ENCODE results near the gene ITSN1.
"Not testable (repeated sequence)": the region's sequence is repeated elsewhere in the genome, so short reads cannot be mapped to it uniquely, and the experiment has no call there.

ITSN1 gene

DNA sequence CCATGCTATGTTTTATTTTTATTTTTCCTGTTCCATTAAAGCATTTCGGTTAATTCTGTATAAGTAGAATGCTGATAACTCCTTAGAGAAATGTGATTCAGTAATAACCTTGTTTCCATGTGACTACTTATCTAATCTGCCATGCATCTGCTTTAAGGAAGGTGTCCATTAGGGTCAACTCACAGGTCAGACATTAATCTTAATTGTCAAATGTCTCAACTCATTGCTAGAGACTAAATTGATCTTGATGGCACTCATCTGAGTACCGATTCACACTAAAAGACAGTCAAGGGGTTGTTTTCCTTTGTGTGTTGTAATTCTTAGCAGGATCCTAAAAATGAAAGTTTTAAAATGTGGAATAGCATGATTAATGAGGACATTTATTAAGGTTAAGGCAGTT, 41.8 kb downstream of the ITSN1 start:
- DNase-seq (ENCODE audit: low read depth): no peak

DNA sequence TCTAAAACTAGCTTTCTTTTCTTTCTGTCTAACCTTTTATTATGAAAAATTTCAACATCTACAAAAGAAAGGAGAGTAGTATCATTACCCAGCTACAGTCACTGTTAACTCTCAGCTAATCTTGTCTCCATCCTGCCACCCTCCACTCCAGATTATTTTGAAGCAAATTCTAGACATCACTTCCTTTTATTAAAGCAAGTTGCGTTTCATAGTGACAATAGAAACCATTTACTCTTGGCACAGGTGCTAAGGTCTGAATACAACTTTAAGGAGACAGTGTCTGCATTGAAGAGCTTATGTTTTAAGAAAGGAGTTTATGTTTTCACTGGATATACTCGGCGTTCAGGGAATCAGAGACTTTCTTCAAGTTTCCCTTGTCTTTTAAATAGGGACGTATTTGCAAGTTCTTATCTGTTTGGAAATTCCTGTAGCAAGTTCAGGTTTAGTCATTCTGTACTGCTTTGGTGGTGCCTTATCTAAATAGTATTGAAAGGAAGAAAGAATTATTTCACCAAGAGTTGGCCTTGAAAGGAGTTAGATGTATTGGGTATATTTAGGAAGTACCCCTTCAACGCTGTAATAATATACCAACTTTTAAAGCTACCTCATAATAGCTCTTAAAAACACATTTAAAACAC, 42.7 kb downstream of the ITSN1 start:
- no peak for DNase-seq (ENCODE audit: low read depth)

DNA sequence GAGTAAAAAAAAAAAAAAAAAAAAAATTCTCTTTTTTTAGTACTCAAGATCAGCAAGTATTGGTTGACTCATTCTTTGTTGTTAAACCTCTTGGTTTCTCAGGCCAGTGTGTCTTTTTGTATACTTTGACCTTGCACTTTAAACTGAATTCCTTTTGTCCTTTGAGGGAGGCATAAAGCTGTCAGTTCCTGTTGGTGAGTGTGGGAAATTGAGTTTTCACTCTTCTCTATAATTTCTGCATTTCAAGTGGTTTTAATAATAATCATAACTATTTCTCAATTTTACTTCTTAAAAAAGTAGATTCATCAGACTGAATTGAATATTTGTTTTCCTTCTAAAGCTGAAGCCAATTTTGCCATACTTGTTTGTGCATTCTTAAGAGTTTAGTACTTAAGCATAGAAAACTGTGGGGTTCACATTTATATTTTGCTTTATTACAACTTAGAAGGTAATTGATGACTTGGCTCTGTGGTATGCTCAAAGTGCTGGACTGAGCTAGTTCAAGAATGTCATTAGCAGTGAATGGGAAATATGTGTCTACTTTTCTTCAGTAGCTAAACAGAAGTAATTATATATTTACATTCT, 43.4 kb downstream of the ITSN1 start:
- no peak for DNase-seq (ENCODE audit: low read depth)

DNA sequence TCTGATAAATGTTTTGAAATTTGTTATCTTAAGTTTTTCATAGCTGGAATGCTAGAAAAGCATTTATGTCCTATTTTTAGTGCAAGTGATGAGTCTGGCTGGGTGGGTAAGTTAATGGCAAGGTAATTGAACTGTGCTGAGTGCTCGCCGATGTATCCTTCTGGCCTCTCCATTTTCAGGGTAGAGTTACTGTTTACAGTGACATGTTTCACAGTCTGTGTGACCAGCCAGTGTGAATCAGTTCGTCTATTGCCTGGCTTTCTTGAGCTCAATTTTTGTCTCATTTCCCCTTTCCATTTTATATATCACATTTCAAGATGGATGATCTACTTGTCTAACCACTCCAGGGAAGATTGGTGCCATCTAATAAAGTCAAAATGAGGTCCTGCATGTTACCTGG, 44.1 kb downstream of the ITSN1 start:
- no peak for DNase-seq (ENCODE audit: low read depth)

DNA sequence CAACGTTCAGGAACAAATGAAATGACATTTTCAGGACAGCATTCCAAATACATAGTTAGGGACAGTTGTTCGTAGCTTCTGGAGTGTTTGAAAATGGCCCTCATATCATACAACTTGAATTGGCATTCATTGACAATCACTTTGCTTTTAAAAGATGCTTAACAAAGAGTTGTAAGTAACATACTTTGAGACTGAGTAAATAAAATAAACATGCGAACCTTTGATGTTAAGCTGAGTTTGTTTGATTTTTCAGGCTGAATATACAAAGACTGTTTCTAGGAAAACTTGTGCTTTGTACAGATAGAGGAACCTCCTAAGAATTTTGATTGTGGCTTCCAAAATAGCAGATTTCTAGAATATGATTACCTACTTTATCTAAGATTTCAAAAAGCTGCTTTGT, 45.3 kb downstream of the ITSN1 start:
- DNase-seq (ENCODE audit: low read depth): no peak

DNA sequence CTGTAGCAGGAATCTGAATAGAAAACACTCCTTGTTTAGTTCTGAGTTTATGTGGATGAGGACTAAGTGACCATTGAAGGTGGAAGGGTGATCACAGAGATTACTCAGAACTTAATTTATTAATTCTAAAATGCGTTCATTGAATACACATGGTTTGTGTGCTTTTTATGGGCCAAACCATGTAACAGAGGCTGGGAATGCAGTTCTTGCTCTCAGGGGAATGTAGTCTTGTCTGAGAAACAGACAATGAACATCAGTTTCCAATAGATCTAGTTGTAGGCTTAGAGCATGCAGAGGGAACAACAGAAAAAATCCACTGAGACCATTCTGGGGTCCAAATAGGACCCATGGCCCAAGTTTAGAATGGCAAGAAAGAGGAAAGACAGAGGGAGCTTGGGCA, 46.1 kb downstream of the ITSN1 start:
- no peak for DNase-seq (ENCODE audit: low read depth)

DNA sequence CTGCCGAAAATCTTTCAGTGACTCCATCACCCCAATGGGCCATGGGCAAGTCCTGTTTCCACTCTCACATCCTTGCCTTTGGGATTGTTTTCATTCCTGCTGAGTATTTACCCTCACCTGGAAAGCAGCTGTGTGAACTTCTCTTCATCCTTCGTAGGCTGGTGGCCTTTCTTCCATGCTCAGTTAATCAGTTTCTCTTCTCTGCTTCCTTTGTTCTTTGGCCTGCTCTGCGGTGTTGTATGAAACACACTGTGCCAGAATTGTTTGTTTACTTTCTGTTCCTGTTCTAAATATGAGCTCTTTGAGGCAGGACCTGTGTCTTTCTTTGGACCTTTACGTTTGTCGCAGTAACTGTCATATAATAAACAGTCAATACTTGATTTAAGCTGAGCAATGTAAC, 48.6 kb downstream of the ITSN1 start:
- no peak for DNase-seq (ENCODE audit: low read depth)

DNA sequence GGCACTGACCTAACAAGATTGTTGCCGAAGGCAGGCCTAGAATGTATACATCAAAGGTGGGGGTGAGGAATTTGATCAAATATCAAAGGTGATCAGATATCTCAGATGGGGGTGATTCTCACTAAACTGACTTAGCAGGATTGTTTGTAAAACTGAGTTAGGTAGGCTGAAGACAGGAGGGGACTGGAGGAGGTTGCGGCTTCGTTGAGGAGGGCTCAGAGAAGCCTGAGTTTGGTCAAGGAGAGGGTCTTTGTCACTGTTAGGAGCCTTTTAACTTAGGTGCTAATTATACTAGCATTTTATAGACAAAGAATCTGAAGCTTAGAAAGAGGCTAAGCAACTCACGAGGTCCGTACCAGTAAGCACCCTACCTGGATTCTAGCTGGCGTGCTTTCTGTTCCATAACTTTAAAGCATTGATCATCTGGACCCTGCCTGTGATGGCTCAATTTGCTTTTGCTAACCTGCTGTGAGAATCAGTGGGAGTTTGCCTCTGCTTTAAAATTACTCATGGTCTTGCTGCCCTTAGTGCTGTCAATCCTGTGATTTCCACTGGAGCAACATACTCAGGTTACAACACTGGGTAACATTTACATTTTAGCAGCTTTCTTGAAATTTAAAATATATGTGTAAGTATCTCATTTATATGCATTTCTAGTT, 49.8 kb downstream of the ITSN1 start:
- no peak for DNase-seq (ENCODE audit: low read depth)

DNA sequence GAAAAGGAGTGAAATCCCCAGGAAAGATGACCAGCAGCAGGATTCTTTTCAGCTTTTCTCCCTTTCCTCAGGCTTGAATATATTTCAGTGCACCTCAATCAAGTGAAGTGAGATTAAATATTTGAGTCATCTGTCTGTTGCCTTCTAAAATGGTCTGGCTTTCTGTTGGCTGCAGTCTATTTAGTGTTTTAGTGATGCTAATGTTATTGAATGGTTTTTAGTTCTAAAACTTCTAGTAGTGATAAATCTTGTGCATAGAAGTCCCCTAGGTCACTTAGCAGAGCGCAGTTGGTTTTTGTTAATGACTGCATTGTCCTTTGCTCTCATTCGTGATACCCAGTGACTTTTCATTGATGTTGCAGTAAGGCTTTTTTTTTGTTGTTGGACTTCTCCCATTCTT, 53.5 kb downstream of the ITSN1 start:
- DNase-seq (ENCODE audit: low read depth): no peak

DNA sequence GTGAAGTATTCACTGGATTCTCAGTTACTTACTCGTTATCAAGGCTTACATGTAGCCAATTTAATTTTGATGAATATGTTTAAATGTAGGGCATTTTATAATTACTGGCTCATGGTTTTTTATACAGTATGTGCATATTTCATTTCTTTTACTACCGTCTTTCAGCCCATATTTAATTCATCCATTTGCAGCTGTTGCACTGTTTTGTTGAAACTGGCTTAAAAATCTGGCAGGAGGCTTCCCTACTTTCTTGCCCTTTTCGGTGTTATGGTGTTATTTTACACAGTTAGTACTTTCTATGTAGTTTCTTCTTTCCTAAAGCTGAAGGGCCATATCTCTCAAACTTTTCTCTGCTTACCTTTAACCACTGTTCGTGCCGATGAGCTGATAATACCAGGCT, 54.2 kb downstream of the ITSN1 start:
- DNase-seq (ENCODE audit: low read depth): no peak

DNA sequence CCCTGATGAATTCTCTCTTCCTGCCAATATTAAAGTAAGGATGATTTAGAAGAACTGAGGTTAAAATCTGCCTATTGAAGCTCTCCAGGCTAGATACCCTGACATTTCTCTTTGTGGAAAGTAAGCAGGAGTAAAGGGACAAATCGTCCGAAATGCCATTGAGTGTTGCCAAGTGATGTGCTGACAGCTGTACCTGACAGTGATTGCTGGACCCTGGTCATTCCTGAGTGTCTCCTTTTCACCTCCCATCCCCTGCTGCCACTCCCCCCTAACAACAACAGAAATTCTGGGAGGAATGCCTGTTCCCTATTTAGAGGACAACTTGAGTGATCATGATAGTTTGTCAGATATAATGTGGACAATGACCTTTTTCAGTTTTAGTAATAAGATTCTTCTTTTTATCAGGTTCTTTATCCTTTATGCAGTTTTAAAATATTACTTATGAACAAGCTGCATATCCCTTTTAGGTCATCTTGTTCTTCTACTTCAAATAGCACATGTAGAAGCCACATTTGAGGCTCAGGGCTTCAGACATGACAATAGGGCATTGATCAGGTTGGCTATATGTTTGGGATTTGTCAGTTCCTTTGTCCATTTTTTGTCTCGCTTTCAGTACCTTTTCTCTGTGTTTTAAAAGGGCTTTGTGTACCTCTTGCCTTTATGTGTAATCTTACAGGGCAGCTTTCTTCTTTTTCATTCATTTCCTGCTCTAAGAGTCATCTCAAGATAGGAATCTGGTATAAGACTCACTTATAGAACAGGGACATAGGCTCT, 56.0 kb downstream of the ITSN1 start:
- DNase-seq (ENCODE audit: low read depth): no peak

DNA sequence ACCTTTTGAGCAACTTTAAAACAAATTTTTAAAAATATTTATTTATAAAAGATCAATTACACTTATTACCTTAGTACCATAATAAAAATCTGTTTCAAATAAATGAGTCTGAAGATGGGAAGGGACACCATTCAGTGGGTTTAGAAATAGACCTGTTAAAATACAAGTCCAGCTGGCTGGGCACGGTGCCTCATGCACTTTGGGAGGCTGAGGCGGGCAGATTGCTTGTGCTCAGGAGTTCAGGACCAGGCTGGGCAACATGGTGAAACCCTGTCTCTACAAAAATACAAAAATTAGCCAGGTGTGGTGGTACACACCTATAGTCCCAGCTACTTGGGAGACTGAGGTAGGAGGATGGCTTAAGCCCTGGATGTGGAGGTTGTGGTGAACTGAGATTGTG, 57.0 kb downstream of the ITSN1 start:
- DNase-seq (ENCODE audit: low read depth): no peak

DNA sequence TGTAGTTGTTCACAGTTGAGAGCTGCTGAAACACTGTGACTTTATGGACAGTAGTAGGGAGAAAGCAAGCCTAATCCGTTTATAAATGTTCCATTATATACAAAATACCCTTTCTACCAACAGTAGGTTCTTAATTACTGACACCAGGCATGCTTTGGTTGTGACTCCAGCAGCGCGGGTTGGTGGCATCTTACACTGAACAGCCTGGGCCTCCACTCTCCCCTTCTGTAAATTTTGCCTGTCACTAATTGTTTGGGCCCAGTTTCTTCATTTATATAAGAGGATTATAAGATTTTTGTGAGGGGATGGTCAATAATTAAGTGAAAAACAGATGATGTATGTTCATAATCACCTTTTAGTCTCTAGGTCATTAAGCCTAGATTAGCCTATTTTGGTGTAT, 58.2 kb downstream of the ITSN1 start:
- no peak for DNase-seq (ENCODE audit: low read depth)

DNA sequence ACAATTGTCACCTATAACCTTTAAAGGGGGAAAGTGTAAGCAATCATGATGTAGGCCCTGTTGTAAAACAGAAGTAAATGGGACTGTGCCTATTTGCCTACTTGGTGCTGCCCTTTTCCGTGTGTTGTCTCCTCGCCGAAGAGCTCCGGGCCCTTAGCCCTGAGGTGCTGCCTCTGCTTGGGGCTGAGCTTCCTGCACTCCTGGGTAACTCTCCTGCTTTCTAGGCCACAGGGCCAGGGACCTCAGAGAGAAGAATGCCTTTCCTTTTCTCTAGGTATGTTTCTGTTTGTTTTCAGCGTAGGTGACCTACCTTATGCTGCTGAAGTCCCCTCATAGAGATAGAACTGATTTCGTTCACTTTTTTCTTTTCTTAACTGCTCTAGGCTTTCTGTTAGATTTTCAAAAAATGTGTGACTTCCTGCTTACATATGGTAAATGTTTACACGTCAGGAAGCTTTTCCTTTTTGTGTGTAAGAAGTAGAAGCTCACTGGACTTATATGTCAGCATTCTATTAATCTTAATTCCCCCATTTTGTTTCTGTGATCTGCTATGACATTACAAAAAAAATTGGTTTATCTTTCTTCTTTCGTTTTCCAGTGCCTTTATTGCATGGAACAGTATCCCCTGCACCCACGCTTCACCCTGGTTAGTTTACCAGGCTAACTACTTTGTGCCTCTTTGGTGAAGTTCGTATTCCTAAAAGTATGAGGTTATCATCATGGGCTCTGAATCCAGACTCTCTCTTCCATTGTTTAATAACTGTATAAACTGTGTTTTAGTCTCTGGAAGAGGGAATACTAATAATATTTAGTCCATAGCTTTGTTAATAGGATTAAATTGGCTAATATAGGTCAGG, 61.7 kb downstream of the ITSN1 start:
- no peak for DNase-seq (ENCODE audit: low read depth)

DNA sequence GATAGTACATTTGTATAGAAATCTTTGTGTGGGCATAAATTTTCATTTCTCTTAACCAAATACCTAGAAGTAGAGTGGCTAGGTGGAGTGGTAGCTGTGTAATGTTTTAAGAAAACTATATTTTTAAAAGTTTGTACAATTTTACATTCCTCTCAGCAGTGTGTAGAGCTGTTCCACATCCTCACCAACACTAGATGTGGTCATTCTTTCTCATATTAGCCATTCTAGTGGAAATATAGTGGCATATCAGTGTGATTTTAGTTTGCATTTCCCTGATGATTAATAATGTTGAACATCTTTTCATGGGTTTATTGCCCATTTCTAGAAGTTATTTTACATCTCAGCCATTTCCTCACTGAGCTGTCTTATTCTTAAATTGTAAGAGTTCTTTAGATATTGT, 65.5 kb downstream of the ITSN1 start:
- DNase-seq (ENCODE audit: low read depth): no peak

DNA sequence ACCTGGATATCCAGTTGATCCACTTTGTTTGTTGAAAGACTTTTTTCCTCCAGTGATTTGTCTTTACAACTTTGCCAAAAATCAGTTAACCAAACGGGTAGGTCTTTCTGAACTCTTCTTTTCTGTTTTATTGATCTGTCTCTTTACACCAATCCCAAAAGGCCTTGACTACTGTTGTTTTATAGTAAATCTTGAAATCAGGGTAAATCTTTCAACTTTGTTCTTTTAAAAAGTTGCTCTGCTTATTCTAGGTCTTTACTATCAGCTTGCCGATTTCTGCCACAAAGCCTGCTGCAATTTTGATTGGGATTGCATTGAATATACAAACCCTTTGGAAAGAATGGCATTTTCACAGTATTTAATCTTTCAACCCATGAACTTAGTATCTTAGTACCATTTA, 66.6 kb downstream of the ITSN1 start:
- DNase-seq (ENCODE audit: low read depth): no peak

DNA sequence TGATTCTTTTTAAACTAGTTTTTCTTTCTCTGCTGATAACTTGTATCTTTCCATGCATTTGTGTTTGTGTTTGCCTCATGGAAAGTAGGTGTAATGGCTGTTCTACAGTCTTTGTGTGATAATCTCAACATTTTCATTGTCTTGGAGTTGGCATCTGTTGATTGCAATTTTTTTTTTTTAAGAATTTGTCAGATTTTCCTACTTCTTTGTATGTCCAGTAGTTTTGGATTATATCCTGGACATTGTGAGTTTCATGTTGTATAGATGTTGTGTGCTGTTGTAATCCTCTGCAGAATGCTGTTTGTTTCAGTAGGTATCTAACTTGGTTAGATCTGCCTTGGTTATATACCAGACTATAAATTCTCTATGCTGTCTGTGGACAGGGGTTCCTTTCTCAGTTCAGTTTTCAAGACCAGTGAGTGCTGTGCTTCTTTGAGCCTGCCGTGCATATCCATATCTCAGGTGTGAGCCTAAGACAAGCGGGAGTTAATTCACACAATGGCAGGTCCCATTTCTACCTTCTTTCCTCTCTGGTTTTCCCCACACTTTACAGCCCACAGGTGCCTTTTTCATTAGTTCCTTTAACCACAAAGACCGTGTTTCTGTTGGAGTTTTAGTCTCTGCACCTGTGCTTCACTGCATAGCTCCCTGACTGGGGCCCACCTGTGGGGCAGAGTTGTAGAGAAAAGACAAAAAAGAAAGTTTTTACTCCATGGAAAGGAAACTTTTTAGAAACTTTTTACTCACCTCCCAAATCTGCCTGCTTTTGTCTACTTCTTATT, 69.9 kb downstream of the ITSN1 start:
- DNase-seq (ENCODE audit: low read depth): no peak

DNA sequence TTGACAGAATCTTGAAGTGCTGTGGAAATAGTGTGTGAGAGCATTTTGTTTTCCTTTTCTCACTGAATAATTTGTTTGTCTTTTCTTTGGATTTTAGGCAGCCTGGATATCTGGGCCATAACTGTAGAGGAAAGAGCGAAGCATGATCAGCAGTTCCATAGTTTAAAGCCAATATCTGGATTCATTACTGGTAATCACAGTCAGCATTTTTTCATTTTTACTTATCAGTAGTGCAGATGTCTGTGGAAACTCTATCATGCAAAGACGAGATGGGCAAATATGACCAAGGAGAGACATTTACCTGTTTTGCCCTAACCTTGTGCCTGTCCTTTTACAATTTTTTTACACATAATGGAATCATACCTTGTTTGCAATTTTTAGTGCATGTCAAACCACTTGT, 78.8 kb downstream of the ITSN1 start:
- DNase-seq (ENCODE audit: low read depth): no peak

DNA sequence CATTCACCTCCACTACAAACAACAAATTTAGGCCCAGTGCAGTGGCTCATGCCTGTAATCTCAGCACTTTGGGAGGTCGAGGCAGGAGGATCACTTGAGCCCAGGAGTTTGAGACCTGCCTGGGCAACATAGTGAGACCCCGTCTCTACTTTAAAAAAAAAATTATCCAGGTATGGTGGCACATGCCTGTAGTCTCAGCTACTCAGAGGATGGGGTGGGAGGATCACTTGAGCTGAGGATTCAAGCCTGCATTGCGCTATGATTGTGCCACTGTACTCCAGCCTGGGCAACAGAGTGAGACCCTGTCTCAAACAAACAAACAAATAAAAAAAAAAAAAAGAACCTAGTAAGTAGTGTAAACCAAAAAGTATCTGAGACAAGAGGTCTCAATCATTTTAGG, 86.8 kb downstream of the ITSN1 start:
- DNase-seq (ENCODE audit: low read depth): not testable (repeated sequence)

DNA sequence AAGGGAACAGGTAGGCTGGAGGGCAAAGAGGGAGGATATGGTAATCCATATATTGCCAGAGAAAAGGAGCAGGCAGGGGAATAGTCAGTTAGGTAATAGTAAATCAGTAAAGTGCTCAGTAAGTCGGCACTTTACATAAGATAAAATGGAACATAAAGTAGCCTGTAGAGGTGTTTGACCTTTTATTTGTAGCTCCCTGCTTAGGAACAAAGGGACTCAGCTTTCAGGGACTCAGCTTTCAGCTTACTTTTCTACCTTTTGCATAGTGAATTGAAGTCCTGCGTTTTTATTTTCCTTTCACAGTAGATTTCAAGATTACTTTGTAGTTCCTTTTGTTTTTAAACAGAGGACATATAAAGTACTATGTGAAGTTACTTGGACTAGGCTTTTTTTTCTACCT, 87.3 kb downstream of the ITSN1 start:
- no peak for DNase-seq (ENCODE audit: low read depth)

DNA sequence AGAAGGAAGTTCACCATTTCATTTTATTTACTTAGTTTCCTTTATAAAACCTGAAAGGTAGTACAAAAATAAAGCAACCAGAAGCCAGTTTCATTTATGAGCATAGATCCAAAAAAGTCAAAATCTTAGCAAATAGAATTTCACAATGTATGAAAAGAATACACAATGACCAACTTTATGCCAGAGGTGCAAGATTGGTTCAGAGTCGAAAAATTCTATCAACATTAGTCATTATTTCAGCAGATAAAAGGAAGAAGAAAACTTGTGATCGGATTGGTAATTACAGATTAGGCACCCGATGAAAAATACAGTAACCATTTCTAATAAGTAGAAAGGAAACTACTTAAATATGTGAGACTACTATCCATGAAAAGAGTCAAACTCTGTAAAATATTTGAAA, 89.1 kb downstream of the ITSN1 start:
- no peak for DNase-seq (ENCODE audit: low read depth)
